HG03108 (cell line): Measurements from ENCODE around the gene FBXO34.
A peak's percentile ranks its signal among the peaks of the same experiment; 100 is the strongest.

Experiments
- ATAC-seq: cut with Tn5 transposase; IDR thresholded peaks from one replicate; pipeline ENCODE4 v1.9.1; 2021; ENCODE audit warnings: moderate library complexity; ENCODE audit not compliant: unreplicated experiment

Gene FBXO34

GRCh38 chr14:55271572-55272298 is 514 bp downstream of the FBXO34 start:
- ATAC-seq = peak; percentile 34

- no peak for ATAC-seq
These were observed 1.2 kb downstream of the FBXO34 start for GRCh38 chr14:55272387-55272786.

- no peak for ATAC-seq
These were observed 1.7 kb downstream of the FBXO34 start for GRCh38 chr14:55272922-55273321.

GRCh38 chr14:55274146-55274545 is 2.9 kb downstream of the FBXO34 start:
- ATAC-seq = no peak

GRCh38 chr14:55274751-55275150 is 3.5 kb downstream of the FBXO34 start:
- no peak for ATAC-seq

GRCh38 chr14:55276736-55277135 is 5.5 kb downstream of the FBXO34 start:
- ATAC-seq = no peak

- ATAC-seq = peak; percentile 88
These were observed 6.9 kb downstream of the FBXO34 start for GRCh38 chr14:55277972-55278740.

GRCh38 chr14:55279384-55279783 is 8.2 kb downstream of the FBXO34 start:
- ATAC-seq = no peak

- no peak for ATAC-seq
These were observed 10.2 kb downstream of the FBXO34 start for GRCh38 chr14:55281316-55281839.

- ATAC-seq = no peak
These were observed 13.9 kb downstream of the FBXO34 start for GRCh38 chr14:55285048-55285652.

- no peak for ATAC-seq
These were observed 17.2 kb downstream of the FBXO34 start for GRCh38 chr14:55288439-55288838.

- ATAC-seq = no peak
These were observed 20.4 kb downstream of the FBXO34 start for GRCh38 chr14:55291480-55292081.

GRCh38 chr14:55294603-55295002 is 23.4 kb downstream of the FBXO34 start:
- no peak for ATAC-seq

GRCh38 chr14:55297611-55298499 is 26.6 kb downstream of the FBXO34 start:
- peak; percentile 44 for ATAC-seq

- no peak for ATAC-seq
These were observed 27.2 kb downstream of the FBXO34 start for GRCh38 chr14:55298500-55298822.

- peak; percentile 45 for ATAC-seq
These were observed 30.4 kb downstream of the FBXO34 start for GRCh38 chr14:55301437-55302121.

GRCh38 chr14:55302367-55303124 is 31.3 kb downstream of the FBXO34 start:
- no peak for ATAC-seq

GRCh38 chr14:55303125-55303499 is 31.9 kb downstream of the FBXO34 start:
- no peak for ATAC-seq

- ATAC-seq = no peak
These were observed 32.5 kb downstream of the FBXO34 start for GRCh38 chr14:55303691-55304145.
